K562 (cell line): ENCODE data around the gene CNPY4. TPM values are rescaled to one million over a fixed set of nuclear protein-coding genes. Genes with fewer than 3 reads are reported as not detected.

Experiments used
- BCLAF1 ChIP-seq, 2 experiments: fragments of 450-650 bp in 1 of 2; IDR thresholded peaks; 2 replicates each; pipeline ENCODE4 v1.6.1; 2011 to 2017; ENCODE audit warnings: low read depth in 2 of 2, antibody characterized with exemption in 1 of 2, borderline replicate concordance in 1 of 2, low read length in 1 of 2, mild to moderate bottlenecking in 1 of 2, mixed read lengths in 1 of 2; ENCODE audit not compliant: control insufficient read depth in 1 of 2
- EGR1 ChIP-seq: fragments of 450-650 bp; conservative IDR thresholded peaks from 2 replicates; pipeline ENCODE4 v1.6.1; 2017; ENCODE audit warnings: mild to moderate bottlenecking
- KDM4B ChIP-seq, 2 experiments: fragments of 450-650 bp in 1 of 2; sonication (generic) in 1 of 2; IDR thresholded peaks; 2 replicates each; pipeline ENCODE4 v1.6.1; 2016 to 2017; ENCODE audit warnings: borderline replicate concordance in 2 of 2, antibody characterized with exemption in 1 of 2, low read depth in 1 of 2, mild to moderate bottlenecking in 1 of 2
- LCOR ChIP-seq: sonication (generic); formaldehyde crosslinking; IDR thresholded peaks from 2 replicates; pipeline ENCODE4 v1.8.0; 2022; ENCODE audit warnings: mild to moderate bottlenecking, missing genetic modification reagents
- LEF1 ChIP-seq: fragments of 450-650 bp; IDR thresholded peaks from 2 replicates; pipeline ENCODE4 v1.6.1; 2016; ENCODE audit warnings: mild to moderate bottlenecking
- NCOA6 ChIP-seq: fragments of 450-650 bp; IDR thresholded peaks from 2 replicates; pipeline ENCODE4 v1.6.1; 2017; ENCODE audit warnings: mild to moderate bottlenecking
- NFIC ChIP-seq: fragments of 450-650 bp; IDR thresholded peaks from 2 replicates; pipeline ENCODE4 v1.6.1; 2017; ENCODE audit warnings: mild to moderate bottlenecking, inconsistent platforms
- POLR2A ChIP-seq: fragments of 450-650 bp; conservative IDR thresholded peaks from 2 replicates; pipeline ENCODE4 v1.6.1; 2016
- POLR3A ChIP-seq: IDR thresholded peaks from 2 replicates; pipeline ENCODE4 v1.6.1; 2011; ENCODE audit warnings: borderline replicate concordance, mild to moderate bottlenecking, moderate library complexity; ENCODE audit not compliant: insufficient read length, insufficient read depth; ENCODE audit errors: extremely low read depth
- PRMT5 ChIP-seq: sonication (generic); formaldehyde crosslinking; IDR thresholded peaks from 2 replicates; pipeline ENCODE4 v1.5.0; 2020; ENCODE audit warnings: missing genetic modification reagents
- TEAD4 ChIP-seq, 2 experiments: sonication (generic) in 1 of 2; formaldehyde crosslinking in 1 of 2; IDR thresholded peaks; 2 replicates each; pipeline versions ENCODE4 v1.6.1 to v1.8.0; 2012 to 2022; ENCODE audit warnings: borderline replicate concordance in 1 of 2, inconsistent platforms in 1 of 2, low read length in 1 of 2, mild to moderate bottlenecking in 1 of 2, missing genetic modification reagents in 1 of 2
- USF2 ChIP-seq: sonication (generic); formaldehyde crosslinking; IDR thresholded peaks from 2 replicates; pipeline ENCODE4 v1.5.0; 2020; ENCODE audit warnings: missing genetic modification reagents
- ZBTB11 ChIP-seq, 3 experiments: fragments of 200-800 bp in 1 of 3; fragments of 250-450 bp in 1 of 3; fragments of 450-650 bp in 1 of 3; sonication (Bioruptor Pico) in 1 of 3; sonication (Bioruptor generic) in 1 of 3; formaldehyde crosslinking in 1 of 3; IDR thresholded peaks; 2 replicates each; pipeline versions ENCODE4 v1.6.1 to v1.8.0; 2016 to 2022; ENCODE audit warnings: mild to moderate bottlenecking in 2 of 3, missing genetic modification characterization in 2 of 3, missing compliant biosample characterization in 1 of 3, moderate library complexity in 1 of 3
- ZBTB7A ChIP-seq: IDR thresholded peaks from 2 replicates; pipeline ENCODE4 v1.6.1; 2011; ENCODE audit warnings: low read depth, mild to moderate bottlenecking, low read length, moderate library complexity, borderline replicate concordance; ENCODE audit not compliant: control insufficient read depth
- ZFP36 ChIP-seq: fragments of 150-350 bp; IDR thresholded peaks from 2 replicates; pipeline ENCODE4 v1.6.1; 2018; ENCODE audit warnings: low read length, low read depth; ENCODE audit not compliant: partially characterized antibody
- ZNF639 ChIP-seq, 2 experiments: fragments of 200-800 bp in 1 of 2; sonication (Bioruptor generic) in 1 of 2; sonication (generic) in 1 of 2; formaldehyde crosslinking in 1 of 2; IDR thresholded peaks in 1 of 2; conservative IDR thresholded peaks in 1 of 2; 2 replicates each; pipeline versions ENCODE4 v1.5.0 to v1.6.1; 2016 to 2020; ENCODE audit warnings: missing compliant biosample characterization in 1 of 2, missing genetic modification characterization in 1 of 2, missing genetic modification reagents in 1 of 2
- polyA plus RNA-seq, 8 experiments: library from polyadenylated mRNA; depleted of rRNA in 4 of 8; stranded (reverse) in 5 of 8; unstranded in 3 of 8; fragments of >200 nt; fragmentation: Nextera tagmentation in 2 of 8; fragmentation: Illumina TruSeq in 1 of 8; extraction: Ambion mirVana in 2 of 8; extraction: Trizol in 1 of 8; gene quantifications; 2 replicates each; pipeline versions ENCODE4 v1.2.1 to v1.2.3, GENCODE V29; 2011 to 2014; ENCODE audit warnings: inconsistent platforms in 1 of 8, missing spikeins in 1 of 8
- total RNA-seq, 7 experiments: library from RNA; depleted of rRNA in 6 of 7; stranded (reverse); fragments of >200 nt in 6 of 7; fragmentation: Illumina TruSeq in 2 of 7; extraction: Trizol in 2 of 7; gene quantifications; 2 replicates each; pipeline versions ENCODE4 v1.2.1 to v1.2.3, GENCODE V29; 2011 to 2021; ENCODE audit warnings: low replicate concordance in 1 of 7

CNPY4 gene
- total and polyA plus RNA-seq, 9 of the 15 experiments (the other 6 are each of a cell fraction or from before 2014, with no cell fraction given), result 1.9 to 11.2 (median 7.0) TPM

- TF ChIP-seq ZNF639 (CRISPR knock-in tag; conservative IDR thresholded peaks at IDR 0.05 in 1 of 2, IDR thresholded peaks at IDR 0.05 in 1 of 2), result peak in 1 of 2 experiments; percentile 96; a peak in 2 of 4 replicates
- peak; percentile 76 to 96 (median 85); a peak in 5 of 6 replicates for TF ChIP-seq ZBTB11 (CRISPR knock-in tag; IDR thresholded peaks at IDR 0.05)
- TF ChIP-seq NFIC, result peak; percentile 91
- TF ChIP-seq NCOA6, result no peak
- TF ChIP-seq LCOR (CRISPR knock-in tag), result peak; percentile 90
- TF ChIP-seq ZBTB7A, result peak; percentile 89
- 0 out of 2 replicates have a peak, but pooled peaks have one; percentile 27 for TF ChIP-seq PRMT5
- peak in 1 of 2 experiments; percentile 97; a peak in 1 of 4 replicates for TF ChIP-seq KDM4B (IDR thresholded peaks at IDR 0.05; ENCODE audit: borderline replicate concordance in 2 of 2, low read depth in 1 of 2)
- peak; percentile 47 for TF ChIP-seq USF2 (CRISPR knock-in tag)
- no peak; the same call in none of the 2 replicates for TF ChIP-seq TEAD4 (IDR thresholded peaks at IDR 0.05; ENCODE audit: low read length)
- TF ChIP-seq TEAD4 (CRISPR knock-in tag; IDR thresholded peaks at IDR 0.05; ENCODE audit: borderline replicate concordance), result no peak
- no peak for TF ChIP-seq LEF1
- TF ChIP-seq POLR2A, result peak; percentile 84
- peak in 1 of 2 experiments; percentile 97; a peak in 2 of 4 replicates for TF ChIP-seq BCLAF1 (IDR thresholded peaks at IDR 0.05; ENCODE audit: borderline replicate concordance in 1 of 2, control insufficient read depth in 1 of 2, low read depth in 2 of 2, low read length in 1 of 2)
- peak; percentile 98 for TF ChIP-seq EGR1
- peak; percentile 46 for TF ChIP-seq ZFP36
- TF ChIP-seq POLR3A, result no peak
These were observed 37.8 kb upstream of the CNPY4 start, which contains the start of gene ZNF3 (continued) for GRCh38 chr7:100081535-100082102.
